ENCODE results near the gene TIAM1.
A peak's percentile ranks its signal among the peaks of the same experiment; 100 is the strongest.

TIAM1 gene

DNA sequence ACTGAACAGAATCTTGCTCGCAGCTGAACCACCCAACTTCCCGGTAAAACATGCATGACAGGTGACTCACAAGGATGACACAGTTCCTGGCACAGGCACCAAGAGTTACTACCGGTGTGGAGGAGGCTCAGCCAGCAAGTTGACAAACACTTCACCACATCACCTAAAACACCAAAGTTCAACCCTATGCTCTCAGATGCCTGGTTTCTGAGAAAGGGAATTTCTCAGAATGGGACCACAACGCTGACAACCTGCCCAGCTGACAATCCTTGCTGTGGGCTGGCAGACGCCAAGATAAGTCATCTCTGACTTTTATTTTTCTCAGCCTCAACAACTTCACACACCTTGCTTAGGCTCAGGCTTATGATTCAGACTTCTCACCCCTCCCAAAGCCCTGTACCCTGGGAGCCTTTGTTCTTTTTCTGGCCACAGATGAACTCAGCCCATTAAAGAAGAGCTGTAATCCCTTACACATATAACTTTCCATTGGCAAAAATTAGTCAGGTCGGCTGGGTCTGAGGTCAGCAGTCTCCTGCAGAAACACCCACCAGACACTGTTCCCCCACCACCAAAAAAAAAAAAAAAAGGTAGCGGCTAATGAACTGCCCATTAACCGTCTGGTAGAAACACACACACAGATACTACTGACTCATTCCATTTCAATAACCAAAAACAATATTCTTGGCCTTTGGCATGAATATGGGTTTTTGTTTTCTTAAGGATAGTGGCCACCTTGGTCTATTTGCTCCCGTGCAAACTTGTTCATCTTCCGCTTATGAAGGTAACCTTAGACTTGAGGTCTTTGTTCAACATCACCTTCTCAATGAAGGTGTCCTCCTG, 10.8 kb upstream of the TIAM1 start:
- DNase-seq, result peak; percentile 15

GRCh38 chr21:31354122-31354521, 10.1 kb upstream of the TIAM1 start:
- no peak for DNase-seq

DNA sequence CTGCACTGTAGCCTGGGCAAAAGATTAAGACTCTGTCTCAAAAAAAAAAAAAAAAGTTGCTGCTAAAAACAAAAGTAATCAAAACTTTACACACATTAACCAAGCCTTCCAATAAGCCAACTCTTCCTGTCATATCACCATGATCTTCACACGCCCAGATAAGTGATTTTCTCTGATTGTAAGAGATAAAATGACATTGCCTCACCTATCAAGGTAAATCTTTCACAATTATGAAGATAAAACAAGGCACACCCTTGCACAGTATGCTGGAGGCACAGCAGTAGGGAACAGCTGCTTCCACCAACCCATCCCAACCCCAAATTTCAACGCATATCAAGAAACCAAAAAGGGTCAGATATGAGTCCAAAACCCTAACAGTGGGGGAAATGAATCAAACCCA, 8.8 kb upstream of the TIAM1 start:
- DNase-seq, result no peak

DNA sequence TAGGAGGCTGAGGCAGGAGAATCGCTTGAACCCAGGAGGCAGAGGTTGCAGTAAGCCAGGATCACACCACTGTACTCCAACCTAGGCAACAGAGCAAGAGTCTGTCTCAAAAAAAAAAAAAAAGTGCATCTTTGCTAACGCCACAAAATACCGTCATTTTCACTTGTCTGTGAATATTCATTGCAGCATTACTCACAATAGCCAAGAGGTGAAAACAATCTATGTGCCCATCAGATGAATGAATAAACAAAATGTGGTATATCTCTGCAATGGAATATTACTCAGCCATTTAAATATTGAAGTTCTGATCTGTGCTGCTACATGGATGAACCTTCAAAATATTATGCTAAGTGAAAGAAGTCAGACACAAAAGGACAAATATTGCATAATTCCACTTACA, 7.9 kb upstream of the TIAM1 start:
- DNase-seq, result no peak

- DNase-seq, result no peak
Observed at GRCh38 chr21:31351438-31351837, 7.4 kb upstream of the TIAM1 start.

DNA sequence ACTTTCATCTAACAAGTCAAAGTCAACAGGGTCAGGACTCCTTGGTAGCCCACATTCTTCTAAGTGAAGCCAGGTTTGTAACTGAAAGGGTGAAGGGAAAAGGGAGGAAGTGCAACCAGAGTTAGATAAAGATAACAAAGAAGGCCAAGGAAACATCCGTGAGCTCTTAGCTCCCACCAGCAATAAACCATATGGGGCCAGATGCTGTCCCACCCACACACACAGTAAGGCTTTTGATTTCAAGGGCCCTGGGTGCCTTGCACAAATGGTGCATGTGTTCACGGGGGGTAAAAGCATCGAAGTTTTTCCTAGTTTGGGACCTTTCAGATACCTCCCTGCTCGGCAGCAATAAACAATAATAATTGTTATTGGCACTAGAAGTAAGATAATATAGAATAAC, 5.1 kb upstream of the TIAM1 start:
- DNase-seq, result no peak

DNA sequence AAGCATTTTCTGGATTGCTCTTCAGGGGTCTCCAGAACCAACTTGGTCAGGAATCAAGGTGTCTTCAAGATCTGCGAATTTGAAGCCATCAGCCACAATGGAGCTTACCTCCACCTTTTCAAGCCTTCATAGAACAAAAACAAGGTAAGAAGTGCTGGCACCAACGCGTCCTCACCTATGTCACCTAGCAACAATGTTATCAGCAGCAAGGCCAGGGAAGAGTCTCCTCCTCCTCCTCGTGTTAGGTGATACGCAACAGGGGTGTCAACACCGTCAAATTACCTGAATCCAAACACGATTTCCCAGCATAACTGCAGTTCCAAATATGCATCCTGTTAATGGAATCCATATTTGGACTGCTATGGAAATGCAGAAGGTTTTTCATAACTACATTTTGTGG, 4.1 kb upstream of the TIAM1 start:
- no peak for DNase-seq

GRCh38 chr21:31347435-31348032, 3.5 kb upstream of the TIAM1 start:
- DNase-seq, result peak; percentile 68

GRCh38 chr21:31346256-31346821, 2.3 kb upstream of the TIAM1 start:
- DNase-seq, result no peak

DNA sequence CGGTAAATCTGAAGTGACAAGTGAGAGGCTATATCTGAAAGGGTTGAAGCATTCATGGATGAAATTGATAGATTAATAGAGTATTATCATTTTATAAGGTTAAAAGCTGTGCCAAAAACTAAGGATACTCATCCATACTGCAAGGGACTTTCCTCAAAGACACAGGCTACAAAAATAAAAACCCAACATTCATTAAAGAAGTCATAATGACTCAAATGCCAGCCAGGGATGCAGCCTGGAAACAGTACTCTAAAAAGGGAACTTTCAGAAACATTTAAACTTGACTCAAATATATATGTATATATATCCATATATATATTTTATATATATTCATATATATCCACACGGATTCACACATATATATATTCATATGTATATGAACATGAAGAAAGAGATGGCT, 1.1 kb upstream of the TIAM1 start:
- DNase-seq, result no peak

DNA sequence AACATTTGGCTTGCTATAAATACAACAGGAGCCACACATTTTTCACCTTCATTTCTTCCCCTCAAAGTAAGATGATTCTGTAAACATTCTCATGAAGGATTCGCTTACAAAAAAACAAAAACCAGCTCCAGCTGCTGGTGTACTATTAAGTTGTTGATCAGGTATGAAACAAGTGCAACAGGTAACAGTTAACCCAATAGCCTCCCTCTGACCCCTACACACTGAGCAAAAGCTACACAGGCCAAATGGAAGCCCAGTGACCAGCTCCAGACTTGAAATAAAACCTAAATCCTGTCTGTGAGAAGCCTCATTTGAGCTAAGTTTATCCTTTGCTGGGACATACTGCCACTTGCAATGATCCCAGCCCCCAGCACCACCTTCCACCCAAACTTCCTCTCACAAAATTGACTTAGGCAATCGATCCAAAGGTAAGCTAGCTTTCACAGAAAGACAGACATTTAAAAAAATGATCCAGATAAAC, 991 bp downstream of the TIAM1 start:
- DNase-seq, result no peak

GRCh38 chr21:31342348-31342747, 1.7 kb downstream of the TIAM1 start:
- DNase-seq, result no peak

DNA sequence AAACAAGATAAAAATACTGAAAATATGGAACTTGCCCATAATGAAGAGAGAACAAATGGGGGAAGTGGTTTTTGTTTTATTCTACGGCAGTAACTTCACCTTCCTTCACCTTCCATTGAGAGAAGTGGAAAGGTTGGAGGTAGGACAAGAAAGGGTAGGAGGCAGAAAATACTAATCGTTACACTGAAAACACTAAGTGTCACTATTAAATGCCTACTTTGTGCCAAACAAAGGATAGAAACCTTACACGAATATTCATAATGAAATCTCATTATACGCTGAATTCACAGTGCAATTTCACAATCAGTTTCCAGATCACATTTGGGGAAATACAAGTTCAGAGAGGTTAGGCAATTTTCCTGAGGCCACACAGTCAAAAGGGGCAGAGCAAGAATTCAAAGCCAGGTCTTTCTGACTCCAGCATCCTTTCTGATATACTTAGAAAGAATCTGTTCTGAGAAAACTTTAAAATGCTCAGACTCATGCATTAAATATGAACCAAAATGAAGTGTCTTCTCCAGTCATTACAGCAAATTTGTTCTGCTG, 3.0 kb downstream of the TIAM1 start:
- DNase-seq, result no peak

GRCh38 chr21:31340514-31340913, 3.5 kb downstream of the TIAM1 start:
- DNase-seq, result no peak

- DNase-seq, result no peak
Observed at GRCh38 chr21:31339721-31340120, 4.3 kb downstream of the TIAM1 start.

DNA sequence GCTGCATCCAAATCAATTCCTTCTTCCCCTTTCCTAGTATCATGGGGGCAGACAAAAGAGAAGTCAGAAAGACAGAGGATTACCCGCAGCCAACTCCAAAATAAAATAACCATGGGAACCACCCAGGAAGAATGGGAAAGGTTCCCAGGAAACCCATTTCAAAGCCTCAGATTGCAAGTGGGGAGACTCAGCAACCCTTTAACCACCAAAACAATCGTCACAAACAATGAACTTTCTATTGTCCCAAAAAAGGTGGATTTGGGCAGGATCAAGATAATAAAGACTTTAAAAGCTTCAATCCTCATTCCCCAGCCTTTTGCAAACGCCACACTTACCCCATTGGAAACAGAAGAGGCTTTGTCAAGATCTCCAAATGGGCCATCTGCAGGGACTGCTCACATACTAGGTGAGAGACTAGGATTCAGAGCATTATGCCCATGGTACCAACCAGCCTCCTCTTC, 5.1 kb downstream of the TIAM1 start:
- DNase-seq, result no peak

DNA sequence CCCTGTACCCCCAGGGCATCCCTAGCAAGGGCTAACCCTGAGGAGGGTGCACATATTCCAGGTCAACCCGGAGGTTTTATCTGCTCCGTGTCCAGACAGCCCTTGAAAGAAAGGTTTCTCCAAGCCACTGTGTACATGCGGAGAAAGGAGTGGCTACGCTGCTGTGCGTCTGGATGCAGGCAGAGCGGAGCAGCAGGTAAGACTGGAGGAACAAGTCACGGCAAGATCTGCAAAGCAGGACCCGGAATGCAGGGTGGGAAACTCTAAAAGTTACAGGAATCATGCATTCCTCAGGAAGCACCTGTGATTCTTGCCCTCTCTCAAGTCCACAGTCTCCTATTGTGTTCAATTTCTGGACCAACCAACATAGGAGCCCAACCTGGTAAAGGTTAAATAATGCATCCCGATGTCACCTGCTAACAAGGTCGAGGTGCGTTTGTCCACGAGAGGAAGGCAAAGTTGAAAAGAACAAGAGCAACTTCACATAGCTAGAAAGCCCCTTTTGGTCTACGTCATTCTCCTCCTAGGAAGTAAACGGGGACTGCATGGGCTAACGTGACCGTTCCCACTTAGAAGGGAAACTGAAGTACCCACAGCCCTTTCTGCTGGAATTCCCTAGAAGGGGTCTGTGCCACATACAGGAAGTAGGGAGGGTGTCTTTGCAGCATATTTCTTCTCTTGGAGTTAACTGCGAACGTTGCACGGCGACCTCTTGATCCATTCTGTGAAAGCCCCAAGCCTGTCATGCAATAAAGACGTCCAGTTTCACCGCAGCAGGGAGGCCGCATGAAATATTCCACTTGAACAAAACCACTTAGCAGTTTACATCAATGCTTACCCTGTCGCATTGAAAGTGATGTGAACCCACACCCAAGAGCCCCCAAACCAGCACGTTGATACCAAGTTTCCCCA, 5.8 kb downstream of the TIAM1 start:
- DNase-seq, result no peak

GRCh38 chr21:31337086-31337485, 7.0 kb downstream of the TIAM1 start:
- DNase-seq, result no peak

GRCh38 chr21:31336739-31337040, 7.4 kb downstream of the TIAM1 start:
- no peak for DNase-seq

GRCh38 chr21:31335957-31336738, 7.9 kb downstream of the TIAM1 start:
- DNase-seq, result peak; percentile 43

DNA sequence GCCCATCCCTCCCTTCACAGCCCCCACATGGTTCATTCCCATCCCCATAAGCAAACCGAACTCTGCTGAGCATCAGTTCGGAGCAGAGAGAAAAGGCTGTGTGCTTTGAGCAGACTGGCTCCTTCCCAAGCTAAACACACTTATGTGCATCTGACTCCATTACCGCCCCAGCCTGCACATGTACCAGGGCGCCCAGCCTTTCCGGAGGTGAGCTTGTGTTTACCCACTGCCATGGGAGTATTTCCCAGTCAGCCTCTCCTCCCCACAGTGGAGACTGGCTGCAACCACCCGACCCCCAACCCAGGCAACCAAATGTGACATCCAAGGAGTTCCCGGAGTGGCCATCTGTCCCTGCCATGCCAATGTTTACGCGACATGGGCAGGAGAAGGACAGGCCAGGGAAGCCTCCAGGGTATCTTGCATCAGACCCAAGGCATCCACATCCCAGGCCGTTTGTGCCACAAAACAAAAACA, 9.4 kb downstream of the TIAM1 start:
- peak; percentile 33 for DNase-seq

- no peak for DNase-seq
Observed at GRCh38 chr21:31332525-31332924, 11.5 kb downstream of the TIAM1 start.
